ENCODE data around the gene ABR.
"Not testable (repeated sequence)": the region's sequence is repeated elsewhere in the genome, so short reads cannot be mapped to it uniquely, and the experiment has no call there.

Gene ABR

DNA sequence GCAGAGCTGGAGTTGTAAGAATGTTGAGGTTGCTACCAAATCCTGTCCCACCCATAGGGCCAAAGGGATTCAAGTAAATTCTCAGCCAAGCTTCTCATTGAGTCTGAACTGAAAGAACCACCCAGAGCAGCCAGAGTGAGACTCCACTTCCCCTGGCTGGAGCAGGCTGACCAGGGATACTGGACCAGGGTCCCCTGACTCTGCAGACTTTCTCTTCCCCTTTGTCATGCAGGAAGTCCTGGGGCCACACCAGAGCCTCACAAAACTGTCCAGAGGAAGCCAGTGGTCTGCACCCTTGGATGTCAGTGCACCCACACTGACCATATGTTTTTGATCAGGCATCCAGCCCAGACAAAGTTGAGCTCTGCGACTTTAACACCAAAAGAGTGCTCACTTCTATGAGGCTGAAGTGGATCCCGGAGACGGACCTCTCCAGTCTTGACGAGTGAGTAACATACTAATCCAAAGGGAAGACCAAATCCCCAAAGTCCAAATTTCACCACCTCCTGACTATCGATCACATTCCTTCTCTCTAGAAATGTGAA, 204.3 kb downstream of the ABR start:
- no peak for DNase-seq

DNA sequence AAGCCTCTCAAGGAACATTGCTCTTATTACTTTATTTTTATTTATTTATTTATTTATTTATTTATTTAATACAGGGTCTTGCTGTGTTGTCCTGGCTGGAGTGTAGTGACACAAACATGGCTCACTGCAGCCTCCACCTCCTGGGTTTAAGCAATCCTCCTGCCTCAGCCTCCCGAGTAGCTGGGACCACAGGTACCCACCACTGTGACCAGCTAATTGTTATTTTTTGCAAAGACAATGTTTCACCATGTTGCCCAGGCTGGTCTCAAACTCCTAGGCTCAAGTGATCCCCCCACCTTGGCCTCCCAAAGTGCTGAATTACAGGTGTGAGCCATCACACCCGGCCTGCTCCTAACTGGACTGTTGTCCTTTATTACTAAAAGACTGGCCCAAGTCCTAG, 205.0 kb downstream of the ABR start:
- DNase-seq: not testable (repeated sequence)

DNA sequence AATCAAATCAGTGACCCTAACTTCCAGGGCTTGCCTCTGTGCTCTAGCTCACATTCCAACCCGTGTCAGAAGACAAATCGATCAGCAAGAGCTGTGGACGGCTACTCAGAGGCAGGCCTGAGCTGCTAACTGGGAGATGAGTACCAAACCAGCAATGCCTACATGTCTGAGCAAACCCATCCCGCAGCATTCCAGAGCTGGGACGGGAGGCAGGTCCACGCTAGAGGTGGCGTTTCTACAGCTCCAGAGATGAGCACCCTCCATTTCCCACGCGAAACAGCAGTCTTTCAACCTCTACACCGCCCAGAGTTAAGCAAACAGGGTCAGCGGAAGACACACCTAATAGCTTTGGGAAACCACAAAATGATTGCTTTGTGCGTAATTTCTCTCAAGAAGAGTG, 206.7 kb downstream of the ABR start:
- DNase-seq: no peak

DNA sequence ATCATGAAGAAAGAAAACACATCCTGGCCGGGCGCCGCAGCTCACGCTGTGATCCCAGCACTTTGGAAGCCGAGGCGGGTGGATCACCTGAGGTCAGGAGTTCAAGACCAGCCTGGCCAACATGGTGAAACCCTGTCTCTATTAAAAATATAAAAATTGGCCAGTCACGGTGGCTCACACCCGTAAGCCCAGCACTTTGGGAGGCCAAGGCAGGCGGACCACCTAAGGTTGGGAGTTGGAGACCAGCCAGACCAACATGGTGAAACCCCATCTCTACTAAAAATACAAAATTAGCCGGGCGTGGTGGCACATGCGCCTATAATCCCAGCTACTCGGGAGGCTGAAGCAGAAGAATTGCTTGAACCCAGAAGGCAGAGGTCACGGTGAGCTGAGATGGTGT, 207.9 kb downstream of the ABR start:
- DNase-seq: not testable (repeated sequence)

DNA sequence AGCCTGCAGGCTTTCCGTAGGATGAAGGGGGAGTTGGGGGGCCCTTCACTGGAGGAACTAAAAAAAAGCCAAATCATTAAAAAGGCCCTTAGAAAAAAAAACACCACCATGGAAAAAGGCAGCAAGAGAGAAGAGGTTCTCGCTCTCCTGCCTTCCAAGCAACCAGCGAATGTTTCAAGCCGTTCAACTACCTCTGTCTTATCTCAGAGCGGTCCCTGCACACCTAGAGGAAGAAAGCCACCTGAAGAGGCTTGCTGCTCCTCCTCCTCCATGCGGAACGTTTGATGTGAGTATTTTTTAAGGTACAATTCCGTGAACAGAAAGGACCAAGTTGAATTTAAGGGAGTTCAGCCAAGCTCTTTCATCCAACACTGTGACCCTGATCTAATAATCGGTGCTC, 209.4 kb downstream of the ABR start:
- no peak for DNase-seq

DNA sequence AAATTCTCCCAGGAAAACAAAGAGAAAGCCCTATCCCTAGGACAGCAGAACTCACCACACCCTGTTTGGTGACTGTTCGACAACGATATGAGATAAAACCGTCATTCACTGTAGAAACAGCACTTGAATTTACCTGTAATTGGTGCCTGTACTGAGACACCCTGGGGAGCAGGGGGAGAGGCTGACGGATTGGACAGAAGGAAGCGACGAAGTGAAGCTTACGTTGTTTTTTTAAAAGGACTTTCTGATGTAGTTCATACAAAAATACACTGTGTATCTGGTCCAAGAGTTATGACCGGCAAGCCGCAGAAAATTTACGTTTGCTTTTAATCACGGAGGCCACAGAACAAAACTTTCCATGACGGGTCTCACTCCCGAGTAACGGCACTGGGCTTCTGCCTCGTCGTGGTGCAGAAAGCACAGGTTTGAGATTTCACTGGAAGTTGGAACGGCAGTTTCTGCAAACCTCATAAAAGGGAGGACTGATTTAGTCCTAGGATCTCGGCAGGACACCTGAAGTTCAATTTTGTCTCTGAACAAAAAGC, 209.9 kb downstream of the ABR start:
- DNase-seq: no peak

DNA sequence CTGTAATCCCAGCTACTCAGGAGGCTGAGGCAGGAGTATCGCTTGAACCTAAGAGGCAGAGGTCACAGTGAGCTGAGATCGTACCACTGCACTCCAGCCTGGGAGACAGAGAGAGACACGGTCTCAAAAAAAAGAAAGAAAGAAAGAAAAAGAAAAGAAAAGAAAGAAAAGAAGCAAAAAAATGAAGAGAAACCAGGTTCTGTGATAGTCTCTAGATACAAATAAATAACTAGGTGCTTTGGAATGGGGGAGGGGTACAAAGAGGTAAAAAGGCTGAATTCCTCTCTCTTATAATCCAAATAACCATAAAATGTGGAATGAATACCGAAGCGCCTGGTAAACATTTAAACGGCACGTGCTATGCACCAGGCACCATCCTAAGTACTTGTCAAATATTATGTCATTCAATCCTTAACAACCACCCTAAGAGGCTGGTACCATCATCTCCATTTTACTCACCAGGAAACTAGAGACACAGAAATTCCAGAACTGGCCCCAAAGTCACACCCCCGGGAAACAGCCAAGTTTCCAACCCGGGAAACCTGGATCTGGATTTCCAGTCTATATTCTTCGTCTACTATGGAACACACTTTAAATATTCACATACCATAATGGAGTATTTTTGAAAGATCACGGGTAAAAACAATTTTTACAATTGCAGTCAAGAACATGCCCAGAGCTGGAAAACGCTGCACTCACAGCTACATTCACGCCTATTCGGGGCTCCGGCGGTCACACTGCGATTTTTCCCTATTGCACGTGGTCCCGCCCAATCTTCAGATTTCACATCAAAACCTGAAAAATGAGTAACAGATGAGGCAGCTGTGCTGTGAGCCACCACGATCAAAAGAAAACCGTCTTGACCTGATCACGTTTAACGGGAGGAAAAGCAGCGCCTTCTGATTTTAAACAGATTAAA, 210.7 kb downstream of the ABR start:
- no peak for DNase-seq

DNA sequence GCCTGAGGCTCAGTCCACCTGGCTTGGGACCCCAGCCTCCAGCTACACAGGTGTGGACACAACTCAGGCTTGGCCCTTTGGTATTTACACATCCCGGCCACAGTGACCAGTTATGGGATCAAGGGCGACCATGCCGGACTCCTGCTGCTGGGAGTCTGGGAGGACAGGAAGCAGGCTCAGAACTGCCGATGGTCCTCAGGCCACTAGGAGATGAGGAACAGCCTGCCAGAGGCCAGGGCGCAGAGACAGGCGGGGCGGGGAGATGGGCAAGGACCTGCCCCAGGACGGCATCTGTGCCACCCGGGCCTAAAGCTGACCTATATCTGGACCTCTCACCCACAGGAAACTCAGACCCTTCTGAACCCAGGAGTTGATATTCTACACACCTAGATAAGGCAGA, 212.7 kb downstream of the ABR start:
- DNase-seq: no peak

DNA sequence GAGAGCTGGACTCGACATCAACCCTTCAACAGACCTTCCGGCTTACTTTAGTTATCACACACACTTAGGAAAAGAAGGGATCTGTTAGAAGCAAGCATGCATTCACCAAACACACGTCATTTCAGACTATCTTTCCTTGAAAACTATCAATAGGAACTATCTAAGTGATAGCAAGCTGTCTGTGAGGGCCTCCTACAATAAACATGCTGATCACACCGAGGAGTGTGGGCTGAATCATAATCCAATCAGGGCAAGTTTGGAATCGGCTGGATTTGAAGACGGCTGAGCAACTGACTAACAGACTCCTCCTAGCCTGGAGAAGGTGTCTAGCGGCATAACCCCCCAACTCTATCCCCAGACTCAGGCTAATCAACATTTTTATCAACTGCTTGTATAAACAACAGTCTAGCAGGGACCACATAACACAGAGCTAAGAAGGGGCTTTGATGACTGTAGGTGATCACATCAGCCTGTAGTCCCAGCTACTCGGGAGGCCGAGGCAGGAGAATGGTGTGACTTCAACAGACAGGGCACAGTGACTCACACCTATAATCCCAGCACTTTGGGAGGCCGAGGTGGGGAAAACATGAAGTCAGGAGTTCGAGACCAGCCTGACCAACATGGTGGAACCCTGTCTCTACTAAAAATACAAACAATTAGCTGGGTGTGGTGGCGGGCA, 214.3 kb downstream of the ABR start:
- no peak for DNase-seq

DNA sequence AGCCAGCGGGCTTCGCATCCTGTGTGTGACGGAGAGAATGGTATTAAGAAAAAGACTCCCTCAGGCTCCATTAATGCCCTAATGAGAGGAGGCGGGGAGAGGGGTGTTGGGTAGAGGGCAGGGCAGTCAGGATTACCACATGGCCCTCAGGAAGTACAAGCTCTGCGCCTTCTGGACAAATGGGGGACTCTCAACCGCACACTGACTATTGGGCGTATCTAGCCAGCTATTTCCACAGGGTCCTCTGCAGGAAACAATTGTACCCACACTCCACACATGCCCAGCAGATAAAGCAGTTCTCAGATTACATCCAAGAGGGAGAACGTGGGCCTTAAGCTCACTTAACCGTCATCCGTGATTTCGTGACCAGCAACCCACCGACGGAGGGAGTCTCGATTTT, 214.9 kb downstream of the ABR start:
- DNase-seq: no peak

DNA sequence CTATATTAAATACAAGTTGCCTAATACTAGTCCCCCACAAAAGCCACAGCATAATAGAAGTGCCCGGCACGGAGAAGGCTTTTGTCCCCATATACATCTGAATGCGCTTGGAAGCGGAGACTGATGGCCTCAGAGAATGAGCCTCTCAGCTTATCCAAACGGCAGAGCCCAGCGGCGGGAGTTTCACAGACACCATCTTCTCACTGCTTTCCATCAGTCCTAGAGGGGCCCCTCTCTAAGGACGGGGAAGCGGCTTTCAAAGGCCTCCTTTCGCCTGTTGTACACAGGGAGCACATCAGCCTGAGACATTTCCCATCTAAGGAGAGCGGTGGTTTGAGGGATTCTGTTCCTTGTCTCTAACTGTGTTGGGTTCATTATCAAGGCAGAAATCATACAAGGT, 217.1 kb downstream of the ABR start:
- DNase-seq: no peak

DNA sequence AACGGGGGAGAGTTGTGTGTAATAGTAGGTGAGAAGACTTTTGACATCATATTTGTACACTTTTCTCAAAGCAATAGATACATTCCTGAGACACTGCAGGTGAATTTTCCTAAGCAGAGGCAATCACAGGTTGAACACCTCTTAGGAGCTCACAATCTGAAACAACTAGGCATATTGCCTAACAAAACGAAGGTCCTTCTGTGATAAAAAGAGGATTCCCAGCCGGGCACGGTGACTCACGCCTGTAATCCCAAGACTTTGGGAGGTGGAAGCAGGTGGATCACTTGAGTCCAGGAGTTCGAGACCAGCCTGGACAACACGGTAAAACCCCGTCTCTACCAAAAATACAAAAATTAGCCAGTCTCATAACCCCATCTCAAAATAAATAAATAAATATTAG, 217.6 kb downstream of the ABR start:
- DNase-seq: no peak

DNA sequence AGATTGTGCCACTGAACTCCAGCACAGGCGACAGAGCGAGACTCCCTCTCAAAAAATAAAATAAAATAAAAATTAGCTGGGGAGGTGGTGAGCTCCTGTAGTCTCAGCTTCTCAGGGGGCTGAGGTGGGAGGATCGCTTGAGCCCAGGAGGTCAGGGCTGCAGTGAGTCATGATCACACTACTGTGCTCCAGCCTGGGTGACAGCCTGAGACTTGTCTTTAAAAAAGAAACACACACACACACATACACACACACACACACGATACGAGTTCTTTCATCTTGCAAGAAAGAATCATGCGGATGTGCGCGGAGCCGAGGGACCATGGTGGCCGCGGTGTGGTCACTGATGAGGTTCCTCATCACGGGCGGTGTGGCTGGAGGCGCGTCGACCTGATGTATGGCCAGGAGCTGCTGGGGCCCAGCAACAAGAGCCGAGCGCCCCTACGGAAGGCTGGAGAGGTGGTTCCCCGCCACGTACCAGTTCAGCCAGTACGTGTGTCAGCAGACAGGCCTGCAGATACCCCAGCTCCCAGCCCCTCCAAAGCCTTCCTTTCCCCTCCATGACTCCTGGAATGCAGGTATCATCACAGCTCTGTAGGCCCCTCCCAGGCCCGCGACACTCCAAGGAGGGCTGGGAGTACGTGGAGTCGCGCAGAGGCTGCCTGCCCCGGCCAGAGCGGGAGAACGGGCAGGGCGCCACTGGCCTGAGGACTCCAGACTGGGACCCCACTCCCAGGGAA, 220.9 kb downstream of the ABR start:
- no peak for DNase-seq

DNA sequence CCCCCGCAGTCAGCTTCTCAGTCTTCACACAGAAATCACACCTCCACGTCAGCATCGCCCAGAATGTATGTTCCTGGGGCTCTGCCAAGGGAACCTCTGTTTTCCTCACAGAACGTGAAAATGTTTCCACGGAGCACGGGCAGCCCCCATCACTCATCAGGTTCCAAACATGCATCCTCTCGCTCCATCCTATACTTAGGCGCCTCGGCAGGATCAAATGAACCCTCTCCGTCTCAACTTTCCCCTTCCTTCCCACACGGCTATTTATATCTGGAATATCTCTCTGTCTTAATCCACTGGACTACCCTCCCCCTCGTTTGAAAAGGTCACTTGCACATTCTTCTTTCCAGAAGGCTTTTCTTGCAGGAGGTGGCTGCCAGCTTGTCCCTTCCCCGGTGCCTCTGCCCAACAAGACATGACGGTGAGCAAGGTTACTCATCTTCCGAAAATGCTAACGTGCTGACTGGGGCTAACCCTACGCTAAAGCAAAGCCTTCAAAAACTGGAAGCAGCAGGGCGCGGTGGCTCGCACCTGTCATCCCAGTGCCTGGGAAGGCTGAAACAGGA, 221.8 kb downstream of the ABR start:
- DNase-seq: no peak

DNA sequence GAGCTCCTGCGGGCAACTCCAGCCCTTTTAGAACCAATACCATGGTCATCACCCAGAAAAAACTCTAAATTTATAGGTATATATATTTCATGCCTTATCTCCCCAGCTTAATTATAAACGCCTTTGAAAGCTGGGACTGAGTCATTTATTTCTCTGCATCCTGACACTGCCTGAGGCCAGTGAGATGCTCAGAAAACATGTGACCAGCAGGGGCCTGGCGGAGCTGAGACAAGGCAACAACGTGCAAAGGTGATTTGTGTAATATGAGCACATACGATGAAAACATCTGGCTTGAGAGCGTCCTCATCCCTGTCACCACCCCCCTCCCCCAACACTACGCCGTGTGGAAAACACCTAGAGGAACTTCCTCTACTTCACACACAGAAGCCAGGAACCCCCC, 222.9 kb downstream of the ABR start:
- DNase-seq: no peak

DNA sequence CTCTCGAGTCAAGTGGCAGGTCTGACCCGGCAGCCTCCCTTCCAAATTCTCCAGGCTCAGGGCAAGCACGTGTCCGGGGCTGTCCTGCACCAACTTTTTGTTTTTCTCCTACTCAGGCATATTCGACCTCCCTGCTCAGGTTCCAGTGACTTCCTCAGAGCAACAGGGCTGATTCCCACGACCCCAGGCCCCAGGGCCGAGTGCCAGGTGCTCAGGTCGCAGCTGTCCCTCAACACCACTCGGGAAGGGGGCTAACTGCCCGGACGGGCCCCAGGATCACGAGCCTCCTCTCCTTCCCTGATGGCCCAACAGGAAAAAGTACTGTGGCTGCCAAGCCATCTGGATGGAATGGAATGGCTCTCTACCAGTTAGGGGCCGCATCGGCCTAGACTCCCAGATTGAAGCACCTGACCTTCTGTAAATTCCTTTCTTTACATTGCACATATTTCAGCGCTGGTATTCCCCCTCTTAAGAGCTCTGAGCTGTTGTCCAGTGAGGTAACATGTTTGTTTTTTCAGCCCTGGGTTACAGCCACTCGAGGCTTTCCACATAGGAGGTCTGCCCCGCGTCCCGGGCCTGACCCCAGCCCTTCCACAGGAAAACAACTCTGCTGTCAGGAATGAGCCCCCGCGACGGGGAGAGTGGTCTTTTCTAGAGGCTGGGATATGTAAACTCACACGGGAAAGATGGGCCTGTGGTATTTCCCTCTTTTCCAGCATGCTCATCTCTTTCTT, 225.2 kb downstream of the ABR start:
- no peak for DNase-seq

DNA sequence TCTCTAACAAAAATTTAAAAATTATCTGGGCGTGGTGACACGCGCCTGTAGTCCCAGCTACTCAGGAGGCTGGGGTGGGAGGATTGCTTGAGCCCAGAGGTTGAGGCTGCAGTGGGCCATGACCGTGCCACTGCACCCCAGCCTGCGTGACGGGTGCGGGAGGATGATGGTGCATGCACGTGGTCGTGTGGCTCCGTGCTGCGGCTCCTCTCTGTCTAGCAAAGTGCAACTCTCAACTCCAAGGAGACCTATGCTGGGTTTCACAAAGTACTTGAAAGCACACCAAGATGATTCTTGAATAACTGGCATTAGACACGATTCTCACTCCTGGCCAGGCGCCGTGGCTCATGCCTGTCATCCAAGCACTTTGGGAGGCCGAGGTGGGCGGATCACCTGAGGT, 226.0 kb downstream of the ABR start:
- no peak for DNase-seq
